Left hindlimb (tissue), 1 donor: ENCODE data around the gene RPS19.

ENCODE experiments used
- DNase-seq: peaks from one replicate; pipeline ENCODE4 v3.0.0-alpha.2; 2018

RPS19 gene

GRCh38 chr19:41880329-41880708, 20.3 kb downstream of the RPS19 start:
- DNase-seq = no peak

- peak; percentile 60 for DNase-seq
Measured at GRCh38 chr19:41882568-41883462, 22.8 kb downstream of the RPS19 start, which contains the start of gene ARHGEF1. TSS of gene ARHGEF1 (plus strand) at chr19:41883184. CDS start at chr19:41888083, 4,899 bp downstream.

GRCh38 chr19:41883463-41883820, 23.4 kb downstream of the RPS19 start:
- DNase-seq = no peak

- DNase-seq = peak; percentile 96
Measured at GRCh38 chr19:41883821-41884733, 24.0 kb downstream of the RPS19 start.

- DNase-seq = no peak
Measured at GRCh38 chr19:41886761-41887710, 27.0 kb downstream of the RPS19 start.

GRCh38 chr19:41887711-41888382, 27.8 kb downstream of the RPS19 start:
- DNase-seq = peak; percentile 85

- DNase-seq = no peak
Measured at GRCh38 chr19:41888926-41889325, 28.9 kb downstream of the RPS19 start.

- no peak for DNase-seq
Measured at GRCh38 chr19:41889896-41890295, 29.8 kb downstream of the RPS19 start.

- no peak for DNase-seq
Measured at GRCh38 chr19:41890936-41891335, 30.9 kb downstream of the RPS19 start.

GRCh38 chr19:41892173-41892902, 32.3 kb downstream of the RPS19 start:
- no peak for DNase-seq

- DNase-seq = no peak
Measured at GRCh38 chr19:41893899-41894298, 33.8 kb downstream of the RPS19 start.

- DNase-seq = no peak
Measured at GRCh38 chr19:41894350-41894749, 34.3 kb downstream of the RPS19 start.

GRCh38 chr19:41895745-41896580, 35.9 kb downstream of the RPS19 start:
- DNase-seq = no peak

GRCh38 chr19:41896581-41896942, 36.5 kb downstream of the RPS19 start:
- DNase-seq = no peak

- DNase-seq = no peak
Measured at GRCh38 chr19:41897181-41897580, 37.1 kb downstream of the RPS19 start.

- DNase-seq = no peak
Measured at GRCh38 chr19:41897820-41898219, 37.8 kb downstream of the RPS19 start.

- DNase-seq = no peak
Measured at GRCh38 chr19:41898235-41898634, 38.2 kb downstream of the RPS19 start.

GRCh38 chr19:41901707-41902360, 41.8 kb downstream of the RPS19 start:
- DNase-seq = no peak

GRCh38 chr19:41902594-41902993, 42.5 kb downstream of the RPS19 start:
- DNase-seq = no peak
